Right renal cortex interstitium (tissue), 3 donors: Measurements from ENCODE around the gene KBTBD6. TPM values are rescaled to one million over a fixed set of nuclear protein-coding genes. Genes with fewer than 3 reads are reported as not detected.
"Not testable (repeated sequence)": the region's sequence is repeated elsewhere in the genome, so short reads cannot be mapped to it uniquely, and the experiment has no call there.

Experiments used
- DNase-seq, 3 donors: peaks; one replicate each; pipeline ENCODE4 v3.0.0-alpha.2; 2013; ENCODE audit warnings: low read depth in 3 of 3, low spot score in 2 of 3
- polyA plus RNA-seq, 3 donors: library from polyadenylated mRNA; unstranded; fragments of 120-200 nt; gene quantifications; one replicate each; pipeline ENCODE4 v1.2.1, GENCODE V29; 2013; ENCODE audit not compliant: insufficient read length in 3 of 3

KBTBD6 gene
- polyA plus RNA-seq, 3 donors: 19.6 to 20.6 (median 20.0) TPM

GRCh38 chr13:41137241-41137640 is 4.6 kb upstream of the KBTBD6 start:
- DNase-seq: no peak

- no peak for DNase-seq
Observed at GRCh38 chr13:41136396-41137031, 3.9 kb upstream of the KBTBD6 start.

- DNase-seq: no peak
Observed at GRCh38 chr13:41133951-41134350, 1.3 kb upstream of the KBTBD6 start.

DNA sequence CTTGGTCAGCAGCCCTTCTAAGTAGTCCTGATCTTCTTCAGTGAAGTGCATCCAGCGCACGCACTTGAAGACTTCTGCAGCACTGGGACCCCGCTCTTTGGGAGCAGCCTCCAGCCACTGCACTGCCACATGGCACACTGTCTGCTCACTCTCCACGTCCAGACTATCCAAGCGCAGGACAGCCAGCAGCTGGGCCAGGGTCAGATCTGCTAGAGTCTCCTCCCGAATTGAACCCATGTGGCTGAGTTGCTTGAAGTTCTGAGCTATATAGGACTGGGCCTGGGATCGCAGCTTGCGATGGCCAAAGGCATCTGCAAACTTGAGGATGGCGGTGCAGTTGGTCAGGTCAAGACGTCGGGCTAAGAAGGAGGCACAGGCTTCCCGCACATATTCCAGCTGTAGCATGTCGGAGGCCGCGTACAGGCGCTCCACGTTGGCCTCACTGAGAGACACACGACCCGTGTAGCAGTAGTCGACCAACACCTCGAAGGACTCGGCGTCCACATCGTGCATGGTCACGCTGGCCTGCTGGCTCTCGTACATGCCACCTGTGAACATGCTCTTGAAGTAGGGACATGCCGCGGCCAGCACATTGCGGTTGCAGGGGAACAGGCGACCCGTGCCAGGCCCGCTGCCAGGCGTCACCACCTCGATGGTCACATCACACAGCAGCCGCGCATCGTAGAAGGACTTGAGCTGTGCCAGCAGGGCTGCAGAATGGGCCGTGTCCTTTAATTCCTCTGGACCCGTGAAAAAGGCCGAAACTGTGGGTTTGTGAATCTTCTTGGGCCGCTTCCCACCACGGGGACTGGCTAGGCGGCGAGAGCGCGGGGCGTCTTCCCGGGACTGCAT is 716 bp downstream of the KBTBD6 start:
- peak in 2 of 3 donors; percentile 2 to 12 for DNase-seq

DNA sequence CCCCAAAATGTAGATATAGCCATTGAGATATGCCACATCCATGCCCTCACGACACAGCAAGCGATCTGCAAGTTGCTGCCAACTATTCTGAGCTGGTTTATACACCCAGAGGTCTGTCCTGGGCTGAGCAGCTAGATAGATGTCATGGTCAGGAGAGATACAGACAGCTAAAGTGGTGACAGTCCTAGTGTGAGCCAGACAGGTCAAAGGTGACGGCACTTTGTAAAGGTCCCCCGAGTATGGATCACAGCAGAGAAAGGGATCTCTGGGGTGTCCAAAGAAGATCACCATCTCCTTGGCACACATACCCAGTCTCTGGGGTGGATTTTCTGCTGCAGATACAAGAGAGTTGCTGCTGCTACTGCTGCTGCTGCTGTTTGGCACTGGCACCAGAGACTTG is 1.4 kb downstream of the KBTBD6 start:
- DNase-seq: not testable (repeated sequence)

GRCh38 chr13:41130356-41130755 is 2.2 kb downstream of the KBTBD6 start:
- no peak for DNase-seq

DNA sequence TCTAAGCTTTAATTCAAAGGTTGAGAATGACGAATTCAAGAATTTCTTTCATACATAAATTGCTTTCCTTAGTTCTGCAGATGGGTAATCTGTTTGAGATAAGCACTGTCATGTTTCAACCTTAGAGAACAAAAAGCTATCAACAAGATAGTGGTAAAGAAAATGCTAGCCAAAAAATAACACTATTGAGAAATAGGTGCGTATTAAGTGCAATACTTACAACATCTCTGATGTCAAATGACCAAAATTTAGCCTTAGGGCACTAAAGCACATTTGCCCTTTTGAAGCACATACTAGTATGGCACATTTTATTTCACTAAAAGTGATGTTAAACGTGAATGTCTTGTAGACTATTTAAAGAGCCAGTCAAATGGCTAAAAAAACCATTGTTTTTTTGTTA is 4.9 kb downstream of the KBTBD6 start:
- no peak for DNase-seq

DNA sequence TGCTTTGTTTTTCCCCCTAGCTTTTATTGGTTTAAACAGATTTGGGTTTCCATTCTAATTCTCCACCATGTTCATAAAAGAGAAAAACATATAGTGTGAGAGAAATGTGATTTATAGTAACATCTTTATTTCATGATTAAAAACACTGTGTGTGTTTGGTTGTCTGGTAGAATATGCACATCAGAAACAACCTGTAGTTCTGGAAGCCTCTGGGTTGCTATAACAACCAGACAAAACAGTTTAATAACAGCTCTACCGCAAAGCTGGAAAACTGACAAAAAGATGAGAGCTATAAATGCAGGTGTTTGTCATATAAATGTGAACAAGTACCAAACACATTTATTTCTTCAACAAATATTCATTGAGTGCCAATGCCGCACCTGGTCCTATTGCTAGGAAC is 9.8 kb downstream of the KBTBD6 start:
- no peak for DNase-seq

GRCh38 chr13:41117869-41118268 is 14.7 kb downstream of the KBTBD6 start:
- no peak for DNase-seq

DNA sequence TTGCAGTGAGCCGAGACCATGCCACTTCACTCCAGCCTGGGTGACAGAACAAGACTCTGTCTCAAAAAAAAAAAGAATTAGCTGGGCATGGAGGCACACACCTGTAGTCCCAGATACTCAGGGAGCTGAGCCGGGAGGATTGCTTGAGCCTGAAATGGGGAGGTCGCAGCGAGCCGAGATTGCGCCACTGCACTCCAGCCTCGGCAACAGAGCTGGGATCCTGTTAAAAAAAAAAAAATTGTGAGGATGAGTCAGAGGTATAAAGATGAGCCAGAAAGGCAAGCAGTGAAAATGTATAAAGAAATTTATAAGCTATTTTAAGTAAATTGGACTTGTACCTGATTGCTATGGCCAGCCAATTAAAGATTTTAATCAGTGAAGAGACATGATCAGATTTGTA is 21.1 kb downstream of the KBTBD6 start:
- DNase-seq: no peak

DNA sequence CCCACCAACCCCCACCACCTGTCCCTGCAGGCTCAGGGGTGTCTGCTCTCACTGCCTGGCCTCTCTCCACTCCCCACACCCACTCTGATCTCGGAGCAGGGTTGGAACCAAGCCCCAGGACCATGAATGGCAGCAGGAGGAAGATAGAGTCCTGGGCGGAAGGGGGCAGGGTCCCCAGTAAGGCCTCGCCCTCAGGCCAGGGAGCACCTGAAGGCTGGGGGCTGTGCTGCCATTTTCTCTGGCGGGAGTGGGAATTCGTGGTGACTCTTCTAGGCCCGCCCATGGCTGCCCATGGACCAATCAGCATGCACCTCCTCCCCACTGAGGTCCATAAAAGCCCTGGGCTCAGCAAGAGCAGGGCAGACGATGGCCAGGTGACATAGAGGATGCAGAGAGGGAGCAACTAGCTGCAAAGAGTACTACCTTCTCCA is 25.0 kb downstream of the KBTBD6 start:
- no peak for DNase-seq

DNA sequence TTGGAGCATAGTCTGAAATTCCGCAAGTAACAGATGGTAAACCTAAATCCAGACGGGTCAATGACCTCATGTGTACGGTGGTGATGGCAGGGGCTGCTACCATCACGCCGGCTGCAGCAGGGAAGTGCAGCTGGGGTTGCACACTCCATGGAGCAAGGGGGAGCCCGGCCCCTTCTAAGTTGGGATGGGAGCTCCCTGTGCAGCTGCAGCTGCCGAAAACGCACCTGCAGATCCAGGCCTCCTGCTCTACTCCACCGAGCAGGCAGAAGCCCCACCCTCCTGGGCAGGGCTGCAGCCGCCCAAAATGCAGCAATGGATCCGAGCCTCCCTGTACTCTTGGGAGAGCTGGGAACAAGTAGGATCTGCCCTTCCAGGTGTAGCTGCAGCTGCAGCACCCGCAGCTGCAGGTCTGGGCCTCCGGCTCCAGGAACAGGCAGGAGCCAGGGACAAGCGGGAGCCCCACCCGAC is 25.5 kb downstream of the KBTBD6 start:
- DNase-seq: no peak

GRCh38 chr13:41099986-41100385 is 32.6 kb downstream of the KBTBD6 start:
- DNase-seq: no peak

DNA sequence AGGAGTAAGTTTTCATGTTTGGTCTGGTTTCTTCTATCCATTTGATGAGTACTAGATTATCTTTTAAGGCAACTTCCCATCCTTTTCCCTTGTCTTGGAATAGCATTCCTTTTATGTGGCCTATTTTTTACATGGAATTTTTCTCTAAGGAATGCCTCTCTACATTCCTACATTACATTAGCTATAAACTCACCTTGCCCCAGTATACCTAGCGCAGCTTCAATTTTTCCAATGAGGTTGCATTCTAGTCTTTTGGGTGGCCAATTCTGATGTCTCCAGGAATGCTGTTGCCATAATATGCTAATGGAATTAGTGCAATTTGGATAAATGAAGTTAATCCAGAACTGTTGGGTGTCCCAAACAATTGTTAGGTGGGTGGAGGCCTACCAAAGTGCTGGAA is 33.8 kb downstream of the KBTBD6 start:
- no peak for DNase-seq

DNA sequence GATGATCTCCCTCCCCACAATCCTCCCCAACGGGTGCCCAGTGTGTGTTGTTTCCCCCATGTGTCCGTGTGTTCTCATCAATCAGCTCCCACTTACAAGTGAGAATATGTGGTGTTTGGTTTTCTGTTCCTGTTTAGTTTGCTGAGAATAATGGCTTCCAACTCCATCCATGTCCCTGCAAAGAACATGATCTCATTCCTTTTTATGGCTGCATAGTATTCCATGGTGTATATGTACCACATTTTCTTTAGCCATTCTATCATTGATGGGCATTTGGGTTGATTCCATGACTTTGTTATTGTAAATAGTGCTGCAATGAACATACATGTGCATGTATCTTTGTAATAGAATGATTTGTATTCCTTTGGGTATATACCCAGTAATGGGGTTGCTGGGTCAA is 36.9 kb downstream of the KBTBD6 start:
- DNase-seq: not testable (repeated sequence)

DNA sequence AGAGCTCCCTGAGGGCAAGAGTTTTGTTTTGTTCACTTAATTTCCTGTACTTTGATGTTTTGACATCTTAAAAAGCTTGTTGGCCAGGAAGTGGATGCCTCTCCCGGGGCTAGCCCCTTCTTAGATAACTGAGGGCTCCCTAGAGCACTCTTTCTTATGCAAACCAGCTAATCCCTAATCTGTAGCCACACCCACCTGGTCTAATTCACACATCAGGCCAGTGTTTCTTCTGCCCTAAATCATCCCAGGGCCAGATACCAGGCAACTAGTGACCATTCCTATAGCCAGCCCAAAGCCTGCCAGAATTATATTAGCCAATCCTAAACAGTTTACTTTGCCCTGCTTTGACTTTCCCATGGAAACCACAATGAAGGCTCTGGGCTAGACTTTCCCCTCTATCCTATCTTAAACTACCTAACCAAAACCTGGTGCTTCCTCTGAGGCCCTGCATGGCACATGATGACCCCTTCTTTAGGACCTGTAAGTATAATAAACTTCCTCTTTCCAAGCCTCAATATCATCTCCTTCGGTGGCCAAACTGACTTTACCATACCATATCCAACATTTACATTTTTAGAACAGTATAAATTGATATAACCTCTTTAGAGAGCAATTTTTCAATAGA is 46.5 kb downstream of the KBTBD6 start:
- DNase-seq: no peak

GRCh38 chr13:41079725-41080124 is 52.9 kb downstream of the KBTBD6 start:
- no peak for DNase-seq

Other genes with a start within 250 kb of the KBTBD6 start
- 10 to 100 TPM; 48.0 to 50.7 (median 50.1) TPM for gene ELF1, start 113.5 kb downstream of the KBTBD6 start, polyA plus RNA-seq
- gene WBP4, start 71.3 kb downstream of the KBTBD6 start, polyA plus RNA-seq: 10 to 100 TPM; 25.9 to 27.7 (median 27.6) TPM
- 10 to 100 TPM; 19.4 to 22.2 (median 22.0) TPM for gene KBTBD7, start 61.8 kb upstream of the KBTBD6 start, polyA plus RNA-seq
- 10 to 100 TPM; 16.6 to 17.1 (median 17.0) TPM for gene MTRF1, start 130.8 kb upstream of the KBTBD6 start, polyA plus RNA-seq
- gene NAA16, start 178.5 kb upstream of the KBTBD6 start, polyA plus RNA-seq: 10 to 100 TPM; 28.1 to 31.8 (median 31.1) TPM